HG03175 (cell line): ENCODE results near the gene MYL9.
A peak's percentile ranks its signal among the peaks of the same experiment; 100 is the strongest.
"Not testable (repeated sequence)": the region's sequence is repeated elsewhere in the genome, so short reads cannot be mapped to it uniquely, and the experiment has no call there.

ENCODE experiments used
- ATAC-seq: cut with Tn5 transposase; IDR thresholded peaks from one replicate; pipeline ENCODE4 v1.9.1; 2021; ENCODE audit warnings: mild to moderate bottlenecking, moderate library complexity; ENCODE audit not compliant: unreplicated experiment

MYL9 gene

DNA sequence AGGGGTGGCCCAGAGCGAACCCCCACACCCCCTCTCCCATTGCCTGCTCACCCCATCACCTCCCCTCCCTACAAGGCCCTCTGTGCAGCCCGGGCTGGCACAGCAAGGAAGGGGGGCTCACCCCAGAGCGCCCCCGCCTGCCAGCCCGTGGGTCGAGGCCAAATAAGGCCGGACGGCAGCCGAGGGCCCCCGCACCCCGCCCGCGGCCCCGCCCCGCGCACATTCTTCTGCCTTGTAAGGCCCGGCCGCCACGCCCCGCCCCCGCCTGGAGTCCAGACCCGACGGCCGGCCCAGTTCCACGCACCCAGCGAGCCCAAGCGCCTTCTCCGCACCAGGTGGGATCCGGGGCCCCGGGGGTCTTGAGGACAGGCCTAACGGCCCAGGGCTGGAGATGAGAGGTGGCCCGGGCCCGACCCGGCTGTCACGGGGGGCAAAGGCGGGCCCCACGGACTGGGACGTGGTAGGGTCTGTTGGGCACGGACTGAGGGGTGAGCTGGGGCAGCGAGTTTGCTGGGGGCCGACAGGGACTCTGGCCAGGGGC lies at the start of gene MYL9:
TSS of gene MYL9 (plus strand) at position 293 of the 541 bp plus-strand sequence. CDS start 3,366 bp downstream, outside the sequence.
- ATAC-seq = no peak

DNA sequence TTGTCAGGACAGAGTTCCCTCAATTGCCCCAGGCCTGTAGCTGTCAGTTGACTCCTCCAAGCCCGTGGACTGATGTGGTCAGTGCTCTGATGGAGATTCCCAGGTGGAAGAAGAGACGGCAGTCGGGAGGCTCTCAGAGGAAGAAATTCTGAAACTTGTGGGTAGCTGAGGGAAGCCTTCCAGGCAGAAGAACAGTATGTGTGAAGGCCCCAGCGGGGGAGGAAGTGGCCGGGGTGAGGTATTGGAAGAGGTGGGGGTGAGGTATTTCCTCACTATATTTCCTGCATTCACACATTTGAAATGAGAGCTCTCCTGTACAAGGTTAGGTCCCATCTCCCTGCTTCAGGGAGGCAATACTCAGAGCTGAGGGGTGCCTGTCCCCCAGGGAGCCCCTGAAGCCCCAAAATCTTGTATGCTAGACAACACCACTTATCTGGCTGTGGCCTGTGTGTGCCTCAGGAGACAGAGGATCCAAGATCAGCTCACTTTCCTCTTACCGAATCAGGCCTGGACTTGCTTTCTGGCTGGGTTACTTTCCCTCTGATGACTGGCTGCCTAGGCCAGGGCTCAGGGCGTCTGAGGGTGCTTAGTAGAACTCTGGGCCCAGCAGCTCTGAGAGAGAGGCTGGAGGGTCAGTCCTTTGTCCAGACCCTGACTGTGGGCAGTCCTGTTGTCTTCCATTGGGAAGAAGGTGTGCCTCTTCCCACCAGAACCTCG lies 49.3 kb upstream of the MYL9 start:
- ATAC-seq = peak; percentile 65

DNA sequence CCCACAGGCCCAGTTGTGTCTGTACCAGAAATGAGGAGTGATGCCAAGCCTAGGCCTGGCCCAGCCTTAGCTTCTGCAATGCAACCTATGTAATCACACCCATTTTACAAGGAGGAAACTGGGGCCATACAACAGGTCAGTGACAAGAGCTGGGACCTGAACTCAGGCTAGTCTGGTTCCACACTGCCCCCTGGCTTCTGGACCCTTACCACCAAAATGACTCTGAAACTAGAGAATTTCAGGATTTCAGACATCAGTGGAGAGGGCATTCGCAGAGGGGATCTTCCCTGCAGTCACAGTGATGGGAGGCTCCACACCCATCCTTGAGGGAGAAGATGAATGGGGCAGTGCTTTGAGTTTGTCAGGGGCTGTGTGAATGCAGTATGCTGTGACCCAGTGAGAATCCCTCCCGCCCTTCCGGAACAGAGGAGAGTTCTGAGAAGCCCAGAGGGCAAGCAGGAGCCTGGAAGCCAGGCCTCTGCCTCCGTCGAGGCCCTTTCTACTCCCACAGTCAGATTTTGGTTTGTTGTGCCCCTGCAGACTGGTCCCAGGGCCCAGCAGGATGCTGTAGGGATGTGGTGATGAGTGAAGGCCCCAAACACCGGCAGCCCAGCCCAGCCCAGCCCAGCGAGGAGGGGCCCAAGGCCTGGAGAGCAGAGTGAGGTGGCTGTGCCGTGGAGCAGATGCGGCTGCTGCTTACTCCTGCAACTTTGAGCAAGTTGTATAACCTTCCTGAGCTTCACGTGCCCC lies 48.1 kb upstream of the MYL9 start:
- ATAC-seq = no peak

DNA sequence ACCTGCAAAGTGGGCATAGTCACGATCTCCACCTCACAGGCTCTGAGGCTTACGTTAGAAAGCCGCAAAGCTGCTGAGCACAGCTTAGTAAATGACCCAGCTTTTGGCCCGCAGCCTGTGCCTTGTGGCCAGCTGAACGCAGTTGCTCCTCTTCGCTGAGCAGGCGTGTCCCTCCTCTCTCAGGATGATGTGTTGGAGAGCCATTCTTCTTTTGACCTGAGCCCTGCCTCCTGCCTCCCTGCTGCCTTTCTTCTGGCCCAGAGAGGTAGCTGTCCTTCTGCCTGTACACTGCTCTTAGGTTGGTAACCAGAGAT lies 47.6 kb upstream of the MYL9 start:
- ATAC-seq = no peak

DNA sequence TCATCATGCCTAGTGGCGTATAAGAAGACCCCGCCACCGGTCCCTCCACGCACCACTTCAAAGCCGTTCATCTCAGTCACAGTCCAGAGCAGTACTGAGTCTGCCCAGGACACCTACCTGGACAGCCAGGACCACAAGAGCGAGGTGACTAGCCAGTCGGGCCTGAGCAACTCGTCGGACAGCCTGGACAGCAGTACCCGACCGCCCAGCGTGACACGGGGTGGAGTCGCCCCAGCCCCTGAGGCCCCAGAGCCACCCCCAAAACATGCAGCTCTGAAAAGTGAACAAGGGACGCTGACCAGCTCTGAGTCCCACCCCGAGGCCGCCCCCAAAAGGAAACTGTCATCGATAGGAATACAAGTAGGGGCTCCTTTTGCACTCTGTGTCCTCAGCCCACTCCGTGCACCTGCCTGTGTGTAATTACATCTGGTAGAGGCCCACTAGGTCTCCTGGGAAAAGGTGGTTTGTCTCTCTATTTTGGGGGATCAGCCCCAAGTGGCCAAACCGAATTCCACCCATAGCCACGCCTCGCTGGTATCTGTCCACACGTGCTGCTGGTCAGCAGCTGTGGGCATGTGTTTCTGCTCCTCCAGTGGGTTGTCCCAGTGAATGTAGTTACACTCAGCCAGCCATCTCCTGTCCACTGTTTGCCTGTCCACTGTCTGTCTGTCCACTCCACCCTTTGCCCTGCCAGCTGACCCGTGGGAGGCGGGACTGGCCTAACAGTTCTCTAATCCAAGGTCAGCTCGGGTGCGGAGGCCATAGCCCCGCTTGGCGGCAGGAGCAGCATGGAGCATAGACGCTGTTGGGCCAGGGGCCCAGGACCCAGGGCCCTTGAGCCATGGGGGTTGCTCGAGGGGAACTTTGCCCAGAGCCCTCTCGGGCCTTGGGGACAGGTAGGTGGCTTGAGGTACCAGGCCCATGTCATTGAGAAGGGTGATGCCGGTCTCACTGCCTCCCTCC lies 44.3 kb upstream of the MYL9 start:
- ATAC-seq = no peak

DNA sequence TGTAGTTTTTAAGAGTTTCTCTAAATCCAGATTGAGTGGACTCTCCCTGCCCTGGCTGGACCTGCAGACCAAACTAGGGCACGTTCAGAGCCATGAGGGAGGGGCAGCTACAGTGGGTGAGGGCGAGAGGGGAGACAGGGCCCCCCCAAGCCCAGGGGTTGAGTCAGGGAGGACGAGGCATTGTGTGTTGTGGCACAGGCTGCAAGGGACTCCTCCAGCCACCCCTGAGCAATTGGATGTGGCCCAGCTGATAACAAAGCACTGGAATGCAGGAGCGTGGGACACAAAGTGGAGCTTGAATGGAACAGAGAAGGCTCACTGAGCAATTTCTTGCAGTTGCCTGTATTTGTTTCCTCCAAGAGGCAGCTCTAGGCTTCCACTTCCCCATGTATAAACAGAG lies 43.5 kb upstream of the MYL9 start:
- ATAC-seq = no peak

DNA sequence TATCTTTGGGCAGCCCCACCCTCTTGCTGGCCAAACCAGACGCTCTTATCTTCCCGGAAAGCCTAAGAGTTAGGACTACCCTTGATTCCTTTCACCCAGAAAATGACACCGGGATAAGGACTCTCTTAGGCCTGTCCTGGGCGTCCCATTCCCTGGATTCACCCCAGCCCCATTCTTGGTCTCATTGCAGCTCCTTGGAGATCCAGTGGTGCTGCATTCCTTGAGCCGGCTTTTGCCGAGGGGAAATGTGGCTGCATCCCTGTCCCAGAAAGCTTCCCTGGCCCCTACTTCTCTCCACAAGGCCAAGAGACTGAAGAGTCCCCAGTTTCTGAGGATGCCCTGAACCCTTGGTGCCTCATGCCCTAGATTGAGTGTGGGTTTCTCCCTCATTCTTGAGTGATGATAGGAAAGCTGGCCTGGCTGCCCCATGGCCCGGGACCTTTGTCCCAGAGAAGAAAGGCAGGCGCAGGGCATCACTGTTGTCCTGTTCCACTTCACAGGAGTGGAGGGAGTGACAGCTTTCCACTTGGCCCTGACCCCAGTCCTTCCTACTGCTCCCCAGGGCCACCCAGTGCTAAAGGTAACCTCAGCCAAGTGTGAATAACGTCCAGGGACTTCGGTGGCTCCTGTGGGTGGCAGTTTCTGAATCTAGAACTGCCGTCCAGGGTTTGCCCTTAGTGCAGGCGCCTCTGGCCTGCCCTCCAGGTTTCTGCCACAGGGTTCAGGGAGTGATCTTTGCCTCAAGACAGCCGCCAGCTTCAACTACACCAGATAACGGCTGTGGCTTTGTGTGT lies 42.7 kb upstream of the MYL9 start:
- no peak for ATAC-seq

DNA sequence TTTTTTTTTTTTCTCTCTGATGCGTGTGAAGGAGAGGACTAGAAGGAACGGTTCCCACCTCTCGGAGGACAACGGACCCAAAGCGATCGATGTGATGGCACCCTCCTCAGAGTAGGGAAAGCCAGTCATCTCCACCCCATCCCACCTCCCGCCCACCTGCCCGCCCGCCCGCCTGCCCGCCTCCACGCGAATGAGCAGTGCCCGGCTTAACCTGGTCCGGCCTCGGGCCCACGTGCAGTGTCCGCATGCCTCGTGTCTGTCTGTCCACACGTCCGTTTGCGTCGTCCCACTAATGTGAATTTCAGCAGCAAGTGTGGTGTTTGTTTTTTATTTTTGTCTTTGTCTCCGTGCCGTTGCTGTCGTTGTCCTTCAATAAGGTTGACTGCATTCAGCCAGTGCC lies 42.1 kb upstream of the MYL9 start:
- no peak for ATAC-seq

DNA sequence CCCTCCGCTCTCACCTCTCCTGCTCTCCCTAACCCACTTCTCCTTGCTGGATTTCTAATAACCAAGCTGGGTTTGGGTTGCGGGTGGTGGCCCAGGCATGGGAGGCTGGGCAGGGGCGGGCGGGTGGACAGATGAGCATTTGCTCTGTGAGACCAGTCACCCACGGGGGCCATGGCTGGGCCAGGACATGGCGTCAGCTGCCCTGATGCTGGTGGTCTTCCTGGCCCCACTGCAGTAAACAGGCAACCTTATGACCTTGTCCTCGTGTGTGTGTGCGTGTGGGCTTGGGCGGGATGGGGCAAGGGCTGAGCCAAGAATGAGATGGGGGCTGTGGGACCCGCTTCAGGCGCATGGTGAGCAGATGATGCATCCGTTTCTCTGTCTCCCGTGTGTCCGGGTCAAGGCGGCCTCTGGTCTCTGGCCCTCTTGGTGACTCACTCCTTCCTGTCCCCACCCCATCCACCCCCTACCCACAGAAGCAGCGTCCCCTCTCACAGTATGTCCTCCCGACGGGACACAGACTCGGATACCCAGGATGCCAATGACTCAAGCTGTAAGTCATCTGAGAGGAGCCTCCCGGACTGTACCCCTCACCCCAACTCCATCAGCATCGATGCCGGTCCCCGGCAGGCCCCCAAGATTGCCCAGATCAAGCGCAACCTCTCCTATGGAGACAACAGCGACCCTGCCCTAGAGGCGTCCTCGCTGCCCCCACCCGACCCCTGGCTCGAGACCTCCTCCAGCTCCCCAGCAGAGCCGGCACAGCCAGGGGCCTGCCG lies 41.4 kb upstream of the MYL9 start:
- no peak for ATAC-seq

DNA sequence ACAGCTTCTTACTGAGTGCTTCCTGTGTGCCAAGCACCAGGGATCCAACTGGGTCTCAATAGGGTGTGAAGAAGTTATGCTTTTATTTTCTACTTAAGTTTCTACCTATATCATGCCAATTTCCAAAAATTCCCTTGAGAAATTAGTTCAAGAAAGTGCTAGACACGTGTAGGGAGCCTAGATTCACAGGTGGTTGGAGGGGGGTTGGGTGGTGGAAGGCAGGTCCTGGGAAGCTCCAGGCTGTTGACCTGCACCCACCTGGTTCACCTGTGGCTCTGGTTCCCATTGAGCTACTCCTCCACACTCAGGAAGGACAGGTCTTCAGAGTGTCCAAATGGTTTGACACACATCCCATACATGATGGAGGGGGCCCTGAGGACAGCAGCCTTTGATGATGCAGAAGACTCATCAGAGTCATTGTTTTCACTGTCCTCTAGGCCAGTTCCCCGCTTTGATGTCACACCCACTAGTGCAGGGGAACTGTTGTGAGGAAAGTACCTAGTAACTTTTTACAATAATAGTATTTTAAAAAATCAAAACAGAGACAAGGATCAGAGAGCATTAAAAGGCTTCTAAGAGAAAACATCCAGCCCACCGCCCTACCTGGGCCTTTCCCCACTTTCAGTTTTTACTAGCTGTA lies 39.8 kb upstream of the MYL9 start:
- no peak for ATAC-seq

DNA sequence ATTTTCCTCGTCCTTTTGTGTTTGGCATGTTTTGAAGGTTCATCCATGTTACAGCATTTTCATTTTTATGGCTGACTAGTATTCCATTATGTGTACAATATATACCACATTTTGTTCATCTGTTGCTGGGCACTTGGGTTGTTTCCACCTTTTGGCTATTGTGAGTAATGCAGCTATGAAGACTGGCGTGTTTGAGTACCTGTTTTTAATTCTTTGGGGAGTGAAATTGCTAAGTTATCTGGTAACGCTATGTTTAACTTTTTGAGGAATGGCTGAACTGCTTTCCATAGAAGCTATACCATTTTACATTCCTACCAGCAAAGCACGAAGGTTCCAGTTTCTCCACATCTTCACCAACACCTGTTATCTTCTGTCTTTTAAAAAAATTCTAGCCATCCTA lies 37.0 kb upstream of the MYL9 start:
- no peak for ATAC-seq

DNA sequence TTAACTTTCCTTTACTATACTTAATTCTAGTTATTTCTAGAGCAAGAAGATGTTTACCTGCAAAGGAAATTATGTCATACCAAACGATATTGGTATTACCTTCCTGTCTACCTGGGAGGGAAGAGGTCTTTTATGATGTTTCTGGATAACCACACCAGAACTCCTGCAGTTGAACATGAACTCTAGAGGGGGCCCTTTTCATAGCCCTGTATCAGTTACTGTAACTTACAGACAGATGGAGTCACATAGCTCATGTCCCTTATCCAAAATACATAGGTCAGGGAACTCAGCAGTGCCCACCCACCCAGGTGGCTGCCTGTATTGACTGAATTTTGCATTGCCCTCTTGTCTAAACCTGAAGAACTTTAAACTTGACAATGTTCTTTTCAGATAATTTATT lies 35.1 kb upstream of the MYL9 start:
- no peak for ATAC-seq

DNA sequence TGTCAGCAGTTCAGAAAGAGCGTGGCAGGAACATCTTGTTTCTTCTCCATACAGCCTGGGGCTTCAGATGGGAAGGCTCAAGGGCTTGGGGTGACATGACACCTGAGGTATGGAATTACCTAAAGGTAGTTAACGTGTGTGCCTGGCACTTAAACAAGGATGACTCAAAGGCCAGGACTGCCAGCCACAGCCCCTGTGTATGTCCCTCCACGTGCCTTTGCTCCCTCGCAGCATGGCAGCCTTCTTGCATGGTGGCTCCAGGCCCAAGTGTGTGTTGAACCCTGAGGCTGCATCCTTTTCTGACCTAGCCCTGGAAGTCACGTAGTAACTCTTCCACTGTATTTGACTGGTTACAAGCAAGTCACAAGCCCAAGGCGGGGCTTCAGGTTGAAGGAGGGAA lies 33.6 kb upstream of the MYL9 start:
- ATAC-seq = no peak

DNA sequence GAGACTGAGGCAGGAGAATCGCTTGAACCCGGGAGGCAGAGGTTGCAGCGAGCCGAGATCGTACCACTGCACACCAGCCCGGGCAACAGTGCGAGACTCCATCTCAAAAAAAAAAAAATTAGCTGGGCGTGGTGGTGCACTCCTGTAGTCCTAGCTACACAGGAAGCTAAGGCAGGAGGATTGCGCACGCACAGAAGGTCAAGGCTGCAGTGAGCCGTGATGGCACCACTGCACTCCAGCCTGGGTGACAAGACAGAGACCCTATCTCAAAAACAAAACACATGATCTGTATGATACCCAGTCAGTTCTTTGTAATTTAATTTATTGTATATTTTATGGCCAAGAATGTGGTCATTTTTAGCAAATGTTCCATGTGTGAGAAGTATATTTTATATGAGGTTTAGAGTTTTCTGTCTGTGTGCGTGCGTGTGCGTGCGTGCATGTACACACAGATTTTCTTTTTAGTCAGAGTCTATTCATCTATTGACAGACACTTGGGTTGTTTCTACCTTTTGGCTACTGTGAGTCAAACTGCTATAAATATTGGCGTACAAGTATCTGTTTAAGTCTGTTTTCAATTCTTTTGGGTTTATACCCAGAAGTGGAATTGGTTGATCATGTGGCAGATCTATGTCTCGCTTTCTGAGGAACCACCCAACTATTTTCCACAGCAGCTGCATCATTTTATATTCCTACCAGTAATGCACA lies 22.2 kb upstream of the MYL9 start:
- no peak for ATAC-seq

DNA sequence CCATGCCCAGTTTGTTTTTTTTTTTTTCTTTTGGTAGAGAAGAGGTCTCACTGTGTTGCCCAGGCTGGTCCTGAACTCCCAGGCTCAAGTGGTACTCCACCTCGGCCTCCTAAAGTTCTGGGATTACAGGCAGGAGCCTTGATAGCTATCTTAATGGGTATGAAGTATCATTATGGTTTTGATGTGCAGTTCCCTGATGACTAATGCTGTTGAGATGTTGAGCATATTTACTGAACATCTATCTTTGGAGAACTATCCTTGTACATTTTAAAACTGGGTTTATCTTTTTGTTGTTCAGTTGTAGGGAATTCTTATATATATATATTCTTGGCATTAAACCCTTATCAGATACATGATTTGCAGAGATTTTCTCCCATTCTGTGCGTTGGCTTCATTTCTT lies 21.4 kb upstream of the MYL9 start:
- ATAC-seq = no peak

DNA sequence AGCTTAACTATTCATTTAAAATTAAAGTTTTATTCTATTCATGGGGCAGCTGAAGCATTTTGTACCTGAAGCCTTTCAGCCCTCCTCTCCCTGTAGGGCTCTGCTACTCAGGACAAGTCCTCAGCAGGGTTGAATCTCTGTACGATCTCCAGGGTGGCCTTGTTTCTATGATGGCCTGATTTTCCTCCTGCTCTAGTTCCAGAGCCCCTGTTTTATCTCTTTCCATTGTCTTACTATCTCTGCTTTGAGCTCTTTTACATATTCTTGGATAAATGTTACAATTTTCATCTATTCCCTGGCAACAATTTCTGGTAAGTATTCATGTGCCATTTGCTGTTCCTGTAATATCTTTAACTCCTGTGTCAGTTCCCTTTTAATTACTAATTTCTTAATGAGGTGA lies 19.8 kb upstream of the MYL9 start:
- ATAC-seq = no peak

DNA sequence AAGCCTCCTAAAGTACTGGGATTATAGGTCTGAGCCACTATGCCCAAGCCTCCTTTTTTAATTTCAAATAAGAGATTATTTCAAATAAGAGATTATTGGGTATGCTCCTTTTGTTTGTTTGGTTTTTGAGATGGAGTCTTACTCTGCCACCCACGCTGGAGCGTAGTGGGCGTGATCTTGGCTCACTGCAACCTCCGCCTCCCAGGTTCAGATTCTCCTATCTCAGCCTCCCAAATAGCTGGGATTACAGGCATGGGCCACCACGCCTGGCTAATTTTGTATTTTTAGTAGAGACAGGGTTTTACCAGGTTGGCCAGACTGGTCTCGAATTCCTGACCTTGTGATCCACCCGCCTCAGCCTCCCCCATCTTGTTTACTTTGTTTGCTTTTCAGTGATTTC lies 18.9 kb upstream of the MYL9 start:
- not testable (repeated sequence) for ATAC-seq

DNA sequence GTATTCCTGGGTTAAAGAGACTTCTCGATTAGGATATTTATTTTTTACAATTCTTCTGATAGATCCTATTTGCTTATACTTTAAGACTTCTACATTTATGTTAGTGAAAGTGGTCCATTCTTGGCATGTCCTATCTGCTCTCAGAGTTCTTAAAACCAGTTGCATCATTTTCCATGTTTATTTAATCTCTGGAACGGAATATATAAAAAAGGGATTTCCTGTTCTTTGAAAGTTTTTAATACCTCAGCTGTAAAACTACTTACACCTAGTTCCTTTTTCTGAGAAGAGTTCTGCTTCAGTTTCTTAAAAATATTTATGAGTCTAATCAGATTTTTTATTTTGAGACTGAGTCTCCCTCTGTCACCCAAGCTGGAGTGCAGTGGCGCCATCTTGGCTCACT lies 18.0 kb upstream of the MYL9 start:
- ATAC-seq = no peak
